KG1 (cell line): ENCODE measurements around the gene SUSD2.
"Not testable (repeated sequence)": the region's sequence is repeated elsewhere in the genome, so short reads cannot be mapped to it uniquely, and the experiment has no call there.

Experiments used
- DNase-seq: peaks from one replicate; lab custom pipeline; 2025; lab: John Stamatoyannopoulos, UW

The SUSD2 gene

DNA sequence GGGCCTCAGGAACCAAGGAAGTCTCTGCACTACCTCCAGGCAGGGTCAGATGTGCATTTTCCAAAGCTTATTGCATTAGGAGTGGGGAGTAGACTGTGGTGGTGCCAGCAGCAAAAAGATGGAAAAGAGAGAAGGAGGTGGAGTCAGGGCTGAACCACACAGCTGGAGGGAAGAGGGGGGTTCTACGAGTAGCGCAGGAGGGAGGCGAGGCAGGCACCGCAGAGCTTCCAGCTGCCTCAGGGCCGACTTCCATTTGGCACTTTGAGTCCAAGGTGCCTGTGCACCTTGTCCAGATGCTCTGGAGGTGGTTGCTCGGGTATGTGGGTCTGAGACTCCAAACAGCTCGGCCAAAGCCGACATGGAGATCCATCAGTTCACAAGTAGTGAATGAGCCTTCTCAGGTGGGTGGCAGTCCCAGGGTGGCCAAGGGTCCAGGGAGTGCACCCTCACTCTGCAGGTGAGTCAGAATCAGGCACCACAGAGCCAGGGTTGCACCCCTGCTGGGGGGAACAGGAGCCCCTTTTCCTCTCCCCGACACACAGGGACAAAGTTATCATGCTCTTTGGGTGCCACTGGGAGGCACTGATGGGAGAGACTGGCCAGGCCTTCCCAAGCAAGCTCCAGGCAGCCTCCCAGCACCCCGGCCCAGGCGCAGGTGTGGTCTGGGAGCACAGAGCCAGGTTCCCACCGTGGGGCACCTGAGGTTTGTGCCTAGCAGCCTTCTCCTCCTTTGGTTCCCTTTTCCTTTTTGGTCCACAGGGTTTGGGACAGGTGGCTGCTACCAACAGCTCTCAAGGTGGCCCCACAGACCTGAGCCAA is 33.4 kb downstream of the SUSD2 start:
- DNase-seq, result no peak

DNA sequence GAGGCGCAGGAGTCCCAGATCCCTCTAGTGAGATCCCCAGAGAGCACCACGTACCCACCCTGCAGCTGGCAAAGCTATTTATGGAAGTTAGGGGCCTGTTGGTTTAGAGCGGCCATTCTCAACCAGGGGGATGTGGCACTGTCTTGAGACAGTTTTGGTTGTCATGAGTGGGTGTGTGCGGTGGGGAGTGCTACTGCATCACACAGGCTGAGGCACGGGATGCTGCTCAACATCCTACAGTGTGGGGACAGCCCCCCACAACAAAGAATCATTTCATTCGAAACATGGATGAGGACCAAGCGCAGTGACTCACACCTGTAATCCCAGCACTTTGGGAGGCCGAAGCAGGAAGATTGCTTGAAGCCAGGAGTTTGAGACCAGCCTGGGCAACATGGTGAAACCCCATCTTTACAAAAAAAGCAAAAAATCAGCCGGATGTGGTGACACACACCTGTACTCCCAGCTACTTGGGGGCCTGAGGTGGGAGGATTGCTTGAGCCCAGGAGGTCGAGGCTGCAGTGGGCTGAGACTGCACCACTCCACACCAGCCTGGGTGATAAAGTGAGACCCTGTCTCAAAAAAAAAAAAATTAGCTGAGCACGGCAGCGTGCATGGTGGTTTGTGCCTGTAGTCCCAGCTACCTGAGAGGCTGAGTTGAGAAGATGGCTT is 35.4 kb downstream of the SUSD2 start:
- no peak for DNase-seq

DNA sequence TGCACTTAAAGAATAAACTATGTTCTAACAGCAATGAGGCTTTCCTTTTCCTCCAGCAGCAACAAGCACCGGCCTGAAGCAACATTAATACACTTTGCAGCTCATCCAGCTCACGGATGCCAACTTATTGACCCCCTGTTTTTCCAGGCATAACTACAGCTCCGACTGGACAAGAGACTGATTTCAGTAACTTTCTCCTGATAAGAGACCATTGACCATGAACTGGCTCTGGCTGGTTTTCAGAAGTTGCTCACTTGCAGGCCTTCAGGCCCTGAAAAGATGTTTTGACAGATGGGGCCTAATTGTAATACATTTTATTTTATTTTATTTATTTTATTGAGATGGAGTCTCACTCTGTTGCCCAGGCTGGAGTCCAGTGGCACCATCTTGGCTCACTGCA is 36.1 kb downstream of the SUSD2 start:
- no peak for DNase-seq

DNA sequence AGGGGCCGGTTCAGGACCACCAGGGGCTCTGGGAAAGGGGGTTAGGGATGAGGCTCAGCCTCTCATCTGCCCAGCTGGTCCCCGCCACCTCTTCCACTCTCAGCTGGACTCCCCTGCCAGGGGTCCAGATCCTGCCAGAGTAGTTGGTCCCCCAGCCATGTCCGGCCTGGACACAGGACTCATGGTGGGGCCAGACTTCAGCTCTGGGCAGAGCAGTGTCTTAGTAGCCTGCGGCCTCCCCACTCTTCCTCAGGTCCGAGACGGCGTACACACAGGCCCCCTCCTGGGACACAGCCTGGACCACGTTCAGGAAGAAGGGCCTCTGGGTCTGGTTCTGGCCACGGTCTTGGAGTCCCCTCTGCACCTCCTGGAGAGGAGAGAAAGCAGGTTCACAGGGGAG is 38.5 kb downstream of the SUSD2 start:
- DNase-seq, result no peak

DNA sequence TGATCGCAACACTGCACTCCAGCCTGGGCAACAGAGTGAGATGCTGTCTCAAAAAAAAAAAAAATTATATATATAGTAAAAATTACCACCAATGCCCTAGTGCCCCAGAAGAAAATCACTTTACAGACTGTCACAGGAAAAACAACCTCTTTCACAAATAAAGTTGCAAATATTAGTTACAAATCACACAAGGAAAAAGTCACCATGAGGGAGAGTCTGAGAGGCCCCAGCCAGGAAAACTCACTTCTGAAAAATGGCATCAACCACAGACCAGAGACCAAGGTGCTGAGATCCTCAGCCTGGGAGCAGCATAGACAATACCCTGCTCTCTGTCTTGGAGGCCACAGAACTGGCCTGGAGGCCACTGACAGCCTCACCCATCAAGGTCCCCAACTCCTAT is 43.2 kb downstream of the SUSD2 start:
- no peak for DNase-seq

DNA sequence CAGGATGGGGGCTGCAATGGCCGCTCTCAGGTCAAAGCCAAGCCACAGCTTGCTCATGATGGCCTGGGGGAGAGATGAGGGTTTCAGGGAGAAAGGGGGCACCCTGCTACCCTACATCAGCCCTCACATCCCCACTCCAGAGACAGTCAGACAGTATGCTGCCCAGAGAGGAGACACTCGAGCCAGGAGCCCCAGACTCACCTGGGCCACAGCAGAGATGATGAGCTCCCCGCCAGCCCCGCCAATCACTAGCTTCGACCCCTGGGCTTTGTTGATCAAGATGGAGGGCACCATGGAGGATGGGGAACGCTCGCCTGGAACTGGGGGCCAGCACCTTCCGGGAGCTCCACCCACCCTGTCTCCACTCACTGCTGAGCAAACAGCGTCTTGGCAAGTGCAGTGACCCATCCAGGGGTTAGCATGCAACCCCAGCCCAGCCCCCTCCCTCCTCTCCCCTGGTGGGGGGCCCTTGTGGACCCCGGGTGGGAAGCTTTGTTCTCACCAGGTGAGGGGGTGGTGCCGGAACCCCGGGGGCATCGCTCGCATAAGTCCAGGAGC is 43.8 kb downstream of the SUSD2 start:
- DNase-seq, result no peak

DNA sequence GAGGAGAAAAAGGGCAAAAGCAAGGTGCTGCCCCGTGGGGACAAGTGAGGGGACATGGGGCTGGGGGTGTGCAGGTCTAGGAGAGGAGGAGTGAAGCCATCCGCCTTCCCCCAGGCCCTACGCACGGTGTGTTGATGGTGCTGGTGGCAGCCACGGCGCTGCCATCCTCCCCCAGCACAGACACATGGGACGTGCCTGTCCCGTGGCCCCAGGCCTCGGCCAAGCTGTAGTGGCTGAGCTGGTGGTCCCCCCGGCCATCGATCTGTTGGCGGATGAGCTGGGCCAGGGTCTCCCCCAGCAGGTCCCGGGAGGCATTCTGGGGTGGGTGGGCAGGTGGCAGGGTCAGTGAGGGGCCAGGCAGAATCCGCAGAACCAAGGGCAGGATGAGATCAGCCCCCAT is 44.7 kb downstream of the SUSD2 start:
- no peak for DNase-seq

DNA sequence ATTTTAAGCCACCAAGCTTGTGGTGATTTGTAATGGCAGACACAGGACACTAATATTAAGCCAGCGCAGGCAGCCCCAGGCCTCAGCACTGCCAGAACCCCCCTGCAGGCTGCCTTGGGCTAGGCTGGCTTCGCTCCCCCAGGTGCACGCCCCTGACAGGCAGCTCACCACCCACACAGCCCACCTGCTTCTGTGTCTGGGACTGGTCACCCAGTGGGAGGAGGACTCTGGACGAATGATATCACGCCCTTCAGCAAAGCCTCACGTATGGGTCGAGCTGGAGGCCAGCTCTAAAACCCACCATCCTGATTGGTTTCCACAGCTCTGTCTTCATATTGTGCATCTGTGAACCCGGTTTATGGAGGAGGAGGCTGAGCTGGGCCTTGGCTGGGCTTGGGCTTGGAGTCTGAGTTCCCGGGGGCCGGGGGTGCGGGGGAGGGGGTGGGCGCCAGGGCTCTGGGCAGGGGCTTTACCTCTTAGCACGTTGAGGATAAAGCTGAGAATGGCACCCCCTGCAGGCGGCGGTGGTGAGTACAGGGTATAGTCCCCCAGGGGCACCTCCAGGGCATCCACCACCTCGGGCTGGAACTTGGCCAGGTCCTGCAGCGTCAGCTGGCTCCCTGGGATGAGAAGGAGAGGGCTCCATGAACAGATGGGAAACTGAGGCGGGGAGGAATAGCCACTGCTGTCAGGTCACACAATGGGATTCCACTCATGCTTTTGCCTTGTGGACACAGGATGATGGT is 49.8 kb downstream of the SUSD2 start:
- no peak for DNase-seq

DNA sequence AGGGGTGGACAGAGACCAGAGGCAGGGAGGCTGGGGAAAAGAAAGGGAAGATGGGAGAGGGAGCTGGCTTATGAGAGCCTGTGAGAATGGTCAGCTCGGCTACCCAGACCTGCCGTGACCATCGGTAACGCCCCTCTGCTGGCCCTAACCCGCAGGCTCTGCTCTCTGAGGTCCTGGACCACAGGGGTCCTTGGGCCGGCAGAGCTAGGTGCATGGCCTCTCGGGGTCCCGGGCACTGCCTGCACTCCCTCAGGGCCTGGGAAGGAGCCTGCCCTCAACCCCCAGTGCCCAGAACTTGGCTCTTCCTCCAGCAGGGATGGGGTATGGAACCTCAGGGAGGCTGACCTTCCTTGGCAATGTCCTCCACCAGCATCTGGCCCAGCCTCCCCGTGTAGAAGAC is 50.4 kb downstream of the SUSD2 start:
- DNase-seq, result no peak

DNA sequence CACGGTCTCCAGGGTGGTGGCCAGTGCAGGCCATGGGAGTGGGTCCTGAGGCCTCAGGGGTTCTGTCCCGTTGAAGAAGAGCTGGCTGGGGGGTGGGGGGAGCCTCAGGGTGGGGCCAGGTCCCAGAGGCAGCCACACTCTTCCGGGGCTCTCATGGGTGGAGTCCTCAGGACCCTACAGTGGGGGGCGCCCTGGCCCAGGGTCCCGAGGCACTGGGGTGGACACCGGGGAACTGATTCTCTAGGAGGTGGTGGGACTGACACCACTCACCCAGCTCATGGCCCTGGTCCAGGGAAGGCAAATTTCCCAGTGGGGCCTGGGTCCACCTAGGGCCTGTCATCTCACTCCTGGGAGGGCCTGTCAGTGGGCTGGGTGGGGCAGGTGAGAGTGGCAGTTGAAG is 50.8 kb downstream of the SUSD2 start:
- no peak for DNase-seq

DNA sequence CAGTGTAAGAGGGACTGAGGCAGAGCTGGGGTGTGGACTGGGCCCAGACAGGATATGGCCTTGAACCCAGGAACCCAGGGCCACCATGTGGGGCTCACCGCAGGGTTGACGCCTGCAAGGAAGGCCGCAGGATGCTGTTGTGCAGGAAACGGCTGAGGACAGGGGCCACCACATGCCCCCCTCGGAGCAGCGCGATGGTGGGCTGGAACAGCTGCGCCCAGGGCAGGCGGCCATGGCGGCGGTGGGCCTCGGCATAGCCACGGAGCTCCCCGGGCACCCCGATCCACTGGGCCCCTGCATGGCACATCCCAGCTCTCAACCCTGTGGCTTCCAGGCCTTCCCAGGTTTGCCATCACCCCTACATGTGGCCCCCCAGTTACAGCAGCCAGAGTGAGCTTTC is 51.4 kb downstream of the SUSD2 start:
- no peak for DNase-seq

DNA sequence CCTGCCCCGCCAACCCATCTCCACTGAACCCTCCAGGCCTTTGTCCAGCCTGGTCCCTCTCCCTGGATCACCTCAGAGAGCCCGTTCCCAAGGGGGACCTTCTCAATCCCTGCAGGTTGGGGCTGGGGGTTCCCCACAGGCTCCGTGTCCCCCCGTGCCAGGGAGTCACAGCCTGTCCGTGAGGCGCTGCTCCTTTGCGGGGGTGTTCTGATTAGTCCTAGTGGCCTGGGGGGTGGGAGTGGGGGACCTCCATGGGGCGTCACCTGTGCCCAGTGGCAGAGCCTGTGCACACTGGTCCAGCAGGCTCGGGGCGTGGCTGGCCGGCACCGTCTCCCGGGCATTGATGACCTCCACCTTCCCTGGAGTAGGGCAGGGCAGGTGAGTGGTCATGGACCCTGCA is 51.9 kb downstream of the SUSD2 start:
- DNase-seq, result no peak

DNA sequence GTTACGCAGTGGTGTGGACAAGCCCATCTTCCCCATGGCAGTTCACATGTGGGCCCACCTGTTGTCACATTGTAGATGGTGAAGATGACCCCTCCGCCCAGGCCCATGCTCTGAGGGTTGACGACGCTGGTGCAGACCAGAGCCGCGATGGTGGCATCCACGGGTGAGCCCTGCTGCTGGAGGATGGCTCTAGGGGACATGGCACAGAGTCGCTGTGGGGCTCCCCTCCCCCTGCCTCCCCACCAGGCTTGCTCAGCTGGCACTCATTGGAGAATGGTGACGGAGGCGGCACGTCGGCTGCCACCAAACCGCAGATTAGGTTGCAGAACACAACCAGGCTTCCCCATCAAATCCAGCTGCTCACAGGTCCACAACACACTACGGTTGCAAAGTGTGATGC is 52.5 kb downstream of the SUSD2 start:
- DNase-seq, result no peak

DNA sequence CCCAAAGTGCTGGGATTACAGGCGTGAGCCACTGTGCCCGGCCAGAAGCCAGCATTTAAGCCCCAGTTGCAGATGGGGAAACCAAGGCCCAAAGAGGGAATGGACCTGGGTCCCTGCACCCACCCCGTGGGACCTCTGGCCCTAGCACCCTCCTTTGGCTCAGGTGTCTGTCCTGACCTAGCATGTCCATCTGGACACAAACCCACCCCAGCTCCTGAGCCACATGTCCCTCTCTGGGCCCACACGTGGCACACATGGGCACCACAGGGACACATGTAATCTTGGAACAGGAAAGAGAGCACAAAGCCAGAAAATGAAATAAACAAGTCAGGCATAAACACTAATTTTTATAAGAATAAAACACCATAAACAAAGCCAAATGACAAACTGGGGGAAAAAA is 54.0 kb downstream of the SUSD2 start:
- DNase-seq, result no peak

DNA sequence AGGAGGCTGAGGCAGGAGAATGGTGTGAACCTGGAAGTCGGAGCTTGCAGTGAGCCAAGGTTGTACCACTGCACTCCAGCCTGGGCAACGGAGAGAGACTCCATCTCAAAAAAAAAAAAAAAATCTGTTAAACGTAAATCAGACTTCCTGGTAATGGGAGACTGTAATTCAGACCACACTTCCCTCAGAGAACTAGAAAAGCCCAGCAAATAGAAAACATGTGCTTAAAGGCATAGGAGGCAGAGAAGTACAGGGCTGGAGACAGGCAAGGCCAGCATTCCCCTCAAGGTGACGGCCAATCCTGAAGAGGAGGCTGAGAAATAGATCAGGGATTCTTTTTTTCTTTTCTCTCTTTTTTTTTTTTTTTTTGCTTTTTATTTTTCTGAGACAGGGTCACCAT is 55.4 kb downstream of the SUSD2 start:
- DNase-seq, result no peak

DNA sequence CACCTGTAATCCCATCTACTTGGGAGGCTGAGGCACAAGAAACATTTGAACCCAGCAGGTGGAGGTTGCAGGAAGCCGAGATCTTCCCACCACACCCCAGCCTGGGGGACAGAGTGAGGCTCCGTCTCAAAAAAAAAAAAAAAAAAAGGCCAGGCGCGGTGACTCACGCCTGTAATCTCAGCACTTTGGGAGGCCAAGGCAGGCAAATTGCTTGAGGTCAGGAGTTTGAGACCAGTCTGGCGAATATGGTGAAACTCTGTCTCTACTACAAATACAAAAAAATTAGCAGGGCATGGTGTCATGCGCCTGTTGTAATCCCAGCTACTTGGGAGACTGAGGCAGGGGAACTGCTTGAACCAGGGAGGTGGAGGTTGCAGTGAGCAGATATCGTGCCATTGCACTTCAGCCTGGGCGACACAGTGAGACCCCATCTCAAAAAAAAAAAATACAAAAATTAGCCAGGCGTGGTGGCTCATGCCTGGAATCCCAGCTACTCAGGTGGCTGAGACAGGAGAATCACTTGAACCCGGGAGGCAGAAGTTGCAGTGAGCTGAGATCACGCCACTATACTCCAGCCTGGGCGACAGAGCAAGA is 56.9 kb downstream of the SUSD2 start:
- not testable (repeated sequence) for DNase-seq
